Glutamatergic neuron (in vitro differentiated cells): Measurements from ENCODE around the gene AADAC. TPM values are rescaled to one million over a fixed set of nuclear protein-coding genes. Genes with fewer than 3 reads are reported as not detected.
"Not testable (repeated sequence)": the region's sequence is repeated elsewhere in the genome, so short reads cannot be mapped to it uniquely, and the experiment has no call there.

ENCODE experiments used
- DNase-seq: peaks from one replicate; pipeline ENCODE4 v3.0.0; 2022
- H3K27ac Mint-ChIP-seq: one replicate; pipeline ENCODE4 v1.8.0; 2020; ENCODE audit warnings: mild to moderate bottlenecking, mixed read lengths, inconsistent platforms; ENCODE audit not compliant: unreplicated experiment
- H3K27me3 Mint-ChIP-seq: one replicate; pipeline ENCODE4 v1.8.0; 2020; ENCODE audit warnings: mild to moderate bottlenecking, moderate library complexity, mixed read lengths, inconsistent platforms; ENCODE audit not compliant: unreplicated experiment
- H3K36me3 Mint-ChIP-seq: one replicate; pipeline ENCODE4 v1.8.0; 2020; ENCODE audit warnings: mild to moderate bottlenecking, mixed read lengths, inconsistent platforms; ENCODE audit not compliant: unreplicated experiment
- H3K4me1 Mint-ChIP-seq: one replicate; pipeline ENCODE4 v1.8.0; 2020; ENCODE audit warnings: mild to moderate bottlenecking, low read depth, mixed read lengths, inconsistent platforms; ENCODE audit not compliant: unreplicated experiment
- H3K4me3 Mint-ChIP-seq: one replicate; pipeline ENCODE4 v1.8.0; 2020; ENCODE audit warnings: mild to moderate bottlenecking, mixed read lengths, inconsistent platforms; ENCODE audit not compliant: unreplicated experiment
- H3K9me3 Mint-ChIP-seq: one replicate; pipeline ENCODE4 v1.8.0; 2020; ENCODE audit warnings: mild to moderate bottlenecking, moderate library complexity, mixed read lengths, inconsistent platforms; ENCODE audit not compliant: unreplicated experiment
- CTCF ChIP-seq: fragments of 200-600 bp; sonication (generic); IDR thresholded peaks from one replicate; pipeline ENCODE4 v1.5.0; 2021; ENCODE audit not compliant: partially characterized antibody, unreplicated experiment
- total RNA-seq: library from RNA; stranded (reverse); fragmentation: NEBNext Ultra II Directional; extraction: Animal tissue kit (Norgen Biotek cat#: 25700); gene quantifications from one replicate; pipeline ENCODE4 v1.2.1, GENCODE V29; 2021; ENCODE audit not compliant: unreplicated experiment

Gene AADAC
- total RNA-seq, 1 donor from 2014 or later = not detected

- Mint-ChIP-seq H3K27me3 (peaks cover 4% of the 10 kb centered on the region), H3K9me3 (no peaks in the 10 kb centered on the region), H3K27ac (no peak overlapping the region), H3K4me1 (peaks cover 9% of the 10 kb centered on the region), H3K4me3 (peak overlapping the region; percentile 28), H3K36me3 (no peaks in the 10 kb centered on the region)
- TF ChIP-seq CTCF = no peak
- no peak for DNase-seq
Observed at GRCh38 chr3:151867666-151868065, 53.8 kb downstream of the AADAC start.

- TF ChIP-seq CTCF = no peak
- Mint-ChIP-seq H3K36me3 (no peaks in the 10 kb centered on the region), H3K9me3 (no peaks in the 10 kb centered on the region), H3K4me1 (peaks cover 8% of the 10 kb centered on the region), H3K4me3 (no peak overlapping the region), H3K27ac (no peak overlapping the region), H3K27me3 (peaks cover 4% of the 10 kb centered on the region)
- no peak for DNase-seq
Observed at GRCh38 chr3:151869181-151869580, 55.3 kb downstream of the AADAC start.

GRCh38 chr3:151871639-151872468, 57.9 kb downstream of the AADAC start:
- Mint-ChIP-seq H3K36me3 (no peaks in the 10 kb centered on the region), H3K27me3 (peaks cover 4% of the 10 kb centered on the region), H3K4me3 (no peak overlapping the region), H3K4me1 (peaks cover 5% of the 10 kb centered on the region), H3K27ac (no peak overlapping the region), H3K9me3 (no peaks in the 10 kb centered on the region)
- DNase-seq = no peak
- no peak for TF ChIP-seq CTCF

GRCh38 chr3:151873398-151873797, 59.5 kb downstream of the AADAC start, which contains the start of gene SUCNR1:
TSS of gene SUCNR1 (plus strand) at chr3:151873643. CDS start at chr3:151879893, 6,250 bp downstream.
- H3K27ac Mint-ChIP-seq = no peak within 1 kb of the TSS

GRCh38 chr3:151874079-151874478, 60.2 kb downstream of the AADAC start:
- not testable (repeated sequence) for H3K27me3 Mint-ChIP-seq, H3K4me1 Mint-ChIP-seq, DNase-seq, H3K9me3 Mint-ChIP-seq, H3K27ac Mint-ChIP-seq, H3K36me3 Mint-ChIP-seq, H3K4me3 Mint-ChIP-seq

More at GRCh38 chr3:151873398-151873797, 59.5 kb downstream of the AADAC start, which contains the start of gene SUCNR1:
- Mint-ChIP-seq H3K9me3 (no peaks in the 10 kb centered on the region), H3K4me3 (no peak within 1 kb of the TSS), H3K27me3 (no peaks in the 10 kb centered on the region), H3K4me1 (no peaks in the 10 kb centered on the region), H3K36me3 (no peaks in the 10 kb centered on the region)
- TF ChIP-seq CTCF = no peak
- DNase-seq = no peak
